Neural cell (in vitro differentiated cells): ENCODE results near the gene TOPBP1. TPM values are rescaled to one million over a fixed set of nuclear protein-coding genes. Genes with fewer than 3 reads are reported as not detected.

Experiments used
- H2AFZ ChIP-seq: fragments of 200-600, 300-800 bp; sonication (generic), shearing (Covaris generic); 2 replicates; pipeline ENCODE4 v1.6.0; 2014; ENCODE audit warnings: low read depth, mild to moderate bottlenecking, antibody characterized with exemption, low read length, moderate library complexity
- H3F3A ChIP-seq: fragments of 200-600 bp; shearing (Covaris generic); 2 replicates; pipeline ENCODE4 v1.6.1; 2016; ENCODE audit warnings: mild to moderate bottlenecking, moderate library complexity, mixed read lengths, antibody characterized with exemption, low read length; ENCODE audit not compliant: insufficient read depth, poor library complexity, severe bottlenecking
- H3K27ac ChIP-seq: fragments of 200-600, 300-800 bp; sonication (generic), shearing (Covaris generic); 2 replicates; pipeline ENCODE4 v1.5.1; 2014; ENCODE audit warnings: mild to moderate bottlenecking, low read length, moderate library complexity
- H3K27me3 ChIP-seq: fragments of 300-800, 200-600 bp; sonication (generic), shearing (Covaris generic); 2 replicates; pipeline ENCODE4 v1.6.0; 2014; ENCODE audit warnings: mild to moderate bottlenecking, low read depth, low read length, moderate library complexity; ENCODE audit not compliant: insufficient read depth
- H3K36me3 ChIP-seq: fragments of 300-800, 200-600 bp; sonication (generic), shearing (Covaris generic); 2 replicates; pipeline ENCODE4 v1.5.1; 2014; ENCODE audit warnings: mild to moderate bottlenecking, antibody characterized with exemption, low read length, moderate library complexity; ENCODE audit not compliant: insufficient read depth
- H3K4me2 ChIP-seq: fragments of 300-800, 200-600 bp; sonication (generic), shearing (Covaris generic); 2 replicates; pipeline ENCODE4 v1.6.0; 2014; ENCODE audit warnings: mild to moderate bottlenecking, low read length
- H3K4me3 ChIP-seq: fragments of 300-800, 200-600 bp; sonication (generic), shearing (Covaris generic); 2 replicates; pipeline ENCODE4 v1.5.1; 2014; ENCODE audit warnings: mild to moderate bottlenecking, low read length, moderate library complexity
- H3K79me2 ChIP-seq: fragments of 200-600 bp; shearing (Covaris generic); replicated peaks from 2 replicates; pipeline ENCODE4 v1.6.0; 2014; ENCODE audit warnings: mild to moderate bottlenecking, low read length, moderate library complexity; ENCODE audit not compliant: insufficient read depth
- H3K9ac ChIP-seq: fragments of 300-800, 200-600 bp; sonication (generic), shearing (Covaris generic); 2 replicates; pipeline ENCODE4 v1.6.1; 2016; ENCODE audit warnings: mild to moderate bottlenecking, low read length, mixed read lengths
- H3K9me2 ChIP-seq: fragments of 200-600 bp; shearing (Covaris generic); 2 replicates; pipeline ENCODE4 v1.6.1; 2016; ENCODE audit warnings: mild to moderate bottlenecking, low read length, mixed read lengths; ENCODE audit not compliant: insufficient read depth
- H3K9me3 ChIP-seq: fragments of 200-600, 300-800 bp; sonication (generic), shearing (Covaris generic); 2 replicates; pipeline ENCODE4 v1.6.1; 2016; ENCODE audit warnings: mild to moderate bottlenecking, mixed run types, low read length, moderate library complexity, mixed read lengths
- H4K20me1 ChIP-seq: fragments of 200-600 bp; shearing (Covaris generic); 2 replicates; pipeline ENCODE4 v1.6.1; 2016; ENCODE audit warnings: mild to moderate bottlenecking, mixed run types; ENCODE audit not compliant: insufficient read depth
- CTCF ChIP-seq: fragments of 450-650 bp; IDR thresholded peaks from 2 replicates; pipeline ENCODE4 v1.5.1; 2014; ENCODE audit warnings: antibody characterized with exemption, mild to moderate bottlenecking, moderate library complexity; ENCODE audit not compliant: poor library complexity, severe bottlenecking
- EP300 ChIP-seq: fragments of 450-650 bp; conservative IDR thresholded peaks from 2 replicates; pipeline ENCODE4 v1.6.1; 2014; ENCODE audit warnings: antibody characterized with exemption, mild to moderate bottlenecking, moderate library complexity; ENCODE audit not compliant: poor library complexity, severe bottlenecking
- EZH2 ChIP-seq: fragments of 200-600, 300-800 bp; shearing (Covaris generic), sonication (generic); IDR thresholded peaks from 2 replicates; pipeline ENCODE4 v1.6.1; 2014; ENCODE audit warnings: antibody characterized with exemption, low read length, borderline replicate concordance, mild to moderate bottlenecking; ENCODE audit not compliant: insufficient read depth, poor library complexity, severe bottlenecking
- MXI1 ChIP-seq: fragments of 450-650 bp; conservative IDR thresholded peaks from 2 replicates; pipeline ENCODE4 v1.6.1; 2014; ENCODE audit warnings: antibody characterized with exemption, mild to moderate bottlenecking; ENCODE audit not compliant: poor library complexity, severe bottlenecking
- POLR2AphosphoS5 ChIP-seq: IDR thresholded peaks from 2 replicates; pipeline ENCODE4 v1.6.1; 2012
- RAD21 ChIP-seq: fragments of 450-650 bp; conservative IDR thresholded peaks from 2 replicates; pipeline ENCODE4 v1.6.1; 2014; ENCODE audit warnings: antibody characterized with exemption, mild to moderate bottlenecking, moderate library complexity
- REST ChIP-seq: IDR thresholded peaks from 2 replicates; pipeline ENCODE4 v1.6.1; 2012; ENCODE audit warnings: borderline replicate concordance
- SMC3 ChIP-seq: fragments of 450-650 bp; conservative IDR thresholded peaks from 2 replicates; pipeline ENCODE4 v1.6.1; 2014; ENCODE audit warnings: antibody characterized with exemption, mild to moderate bottlenecking, moderate library complexity; ENCODE audit not compliant: poor library complexity
- TAF1 ChIP-seq: IDR thresholded peaks from 2 replicates; pipeline ENCODE4 v1.6.1; 2012; ENCODE audit warnings: low read depth
- polyA plus RNA-seq: library from polyadenylated mRNA; depleted of rRNA; stranded (reverse); fragments of >200 nt; gene quantifications from 2 replicates; pipeline ENCODE4 v1.2.3, GENCODE V29; 2014

TOPBP1 gene
- polyA plus RNA-seq, 1 donor from 2014 or later: 46.6 TPM

DNA sequence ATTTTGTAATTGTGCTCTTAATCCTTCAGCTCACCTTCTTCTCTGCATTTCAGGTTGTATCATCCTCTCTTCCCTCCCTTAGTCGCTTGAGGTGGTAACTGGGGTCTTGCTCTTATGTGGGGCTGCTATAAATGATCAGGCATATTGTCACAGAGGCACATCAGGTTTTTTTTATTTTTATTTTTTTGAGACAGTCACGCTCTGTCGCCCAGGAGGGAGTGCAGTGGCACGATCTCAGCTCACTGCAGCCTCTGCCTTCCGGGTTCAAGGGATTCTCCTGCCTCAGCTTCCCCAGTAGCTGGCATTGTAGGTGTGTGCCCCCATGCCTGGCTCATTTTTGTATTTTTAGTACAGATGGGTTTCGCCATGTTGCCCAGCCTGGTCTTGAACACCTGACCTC lies 78.3 kb downstream of the TOPBP1 start:
- no peaks in the 10 kb centered on the region for H3K9me2 ChIP-seq
- peaks cover 9% of the 10 kb centered on the region for H3K36me3 ChIP-seq
- H3K4me2 ChIP-seq: no peak overlapping the region
- no peak overlapping the region for H2AFZ ChIP-seq
- no peak overlapping the region for H3K9ac ChIP-seq
- no peaks in the 10 kb centered on the region for H3K9me3 ChIP-seq
- TF ChIP-seq CTCF (no peak), RAD21 (no peak), POLR2AphosphoS5 (no peak), SMC3 (no peak), EP300 (no peak), REST (no peak), TAF1 (no peak), MXI1 (no peak), EZH2 (no peak)
- H3K79me2 ChIP-seq: peaks cover 10% of the 10 kb centered on the region
- no peaks in the 10 kb centered on the region for H3K27me3 ChIP-seq
- no peaks in the 10 kb centered on the region for H3F3A ChIP-seq
- no peak overlapping the region for H3K27ac ChIP-seq
- H3K4me3 ChIP-seq: no peak overlapping the region
- no peaks in the 10 kb centered on the region for H4K20me1 ChIP-seq

DNA sequence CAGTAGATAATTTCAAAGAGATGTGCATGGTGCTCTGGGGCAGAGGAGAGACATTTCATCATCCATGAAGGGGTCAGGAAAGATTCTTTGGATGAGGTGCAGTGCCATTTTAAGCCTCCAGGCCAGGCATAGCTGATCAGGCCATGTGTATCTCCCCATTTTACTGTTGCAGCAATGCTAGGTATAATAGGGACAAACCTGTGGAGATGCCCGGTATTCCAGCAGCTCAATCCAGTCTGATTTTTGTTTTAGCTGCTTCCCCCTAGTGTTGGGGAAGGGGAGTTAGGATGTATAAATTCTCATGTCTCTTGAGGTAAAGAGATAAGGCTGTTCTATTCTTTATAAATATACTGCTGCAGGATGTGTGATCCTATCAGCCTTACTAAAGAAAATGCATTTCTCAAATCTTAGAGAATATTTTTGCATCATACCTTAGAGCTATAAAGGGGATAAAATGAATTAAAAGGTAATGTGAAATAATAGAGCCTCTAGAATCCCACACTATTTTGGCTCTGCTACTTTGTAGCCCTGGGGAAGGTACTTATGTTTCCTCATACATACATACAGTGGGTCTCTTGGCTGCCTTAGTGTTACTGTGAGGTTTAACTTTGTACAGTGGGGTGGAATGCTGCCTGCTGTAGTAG lies 83.1 kb downstream of the TOPBP1 start:
- Histone ChIP-seq H3K9ac (no peak overlapping the region), H3K27ac (no peak overlapping the region), H3K27me3 (no peaks in the 10 kb centered on the region), H3K79me2 (peaks cover 31% of the 10 kb centered on the region), H3K4me2 (no peak overlapping the region), H3K4me3 (no peak overlapping the region), H3K36me3 (peaks cover 6% of the 10 kb centered on the region), H3K9me3 (no peaks in the 10 kb centered on the region), H2AFZ (no peak overlapping the region), H4K20me1 (no peaks in the 10 kb centered on the region), H3F3A (no peaks in the 10 kb centered on the region), H3K9me2 (no peaks in the 10 kb centered on the region)
- TF ChIP-seq MXI1 (no peak), REST (no peak), SMC3 (peak; percentile 78), EZH2 (no peak), RAD21 (peak; percentile 65), POLR2AphosphoS5 (no peak), CTCF (peak; percentile 75), EP300 (no peak)
